Natural killer cell (primary cell): ENCODE data around the gene POLR2H. TPM values are rescaled to one million over a fixed set of nuclear protein-coding genes. Genes with fewer than 3 reads are reported as not detected.

ENCODE experiments used
- ATAC-seq, 3 donors: fragments of 150-1000 bp in 2 of 3; fragments of 200-7000 bp in 1 of 3; cut with Tn5 transposase; 1 replicate in 1 of 3; 2 replicates in 2 of 3; pipeline ENCODE4 v1.10.0; 2021; ENCODE audit warnings: mild to moderate bottlenecking in 2 of 3, moderate library complexity in 2 of 3
- DNase-seq, 2 donors: peaks; one replicate each; pipeline versions ENCODE4 v3.0.0 to v3.0.0-alpha.2; 2013 to 2021; ENCODE audit warnings: mixed read lengths in 1 of 2
- H3K27ac ChIP-seq: one replicate; pipeline ENCODE4 v1.5.1; 2013; ENCODE audit warnings: mild to moderate bottlenecking, low read length
- H3K27me3 ChIP-seq: one replicate; pipeline ENCODE4 v1.6.1; 2013; ENCODE audit warnings: low read length; ENCODE audit not compliant: control insufficient read depth, insufficient read depth
- H3K36me3 ChIP-seq: one replicate; pipeline ENCODE4 v1.6.1; 2013; ENCODE audit warnings: low read length; ENCODE audit not compliant: control insufficient read depth, insufficient read depth
- H3K4me1 ChIP-seq: one replicate; pipeline ENCODE4 v1.6.1; 2013; ENCODE audit warnings: low read length; ENCODE audit not compliant: control insufficient read depth, insufficient read depth
- H3K4me3 ChIP-seq: one replicate; pipeline ENCODE4 v1.5.1; 2013; ENCODE audit warnings: low read length
- H3K9me3 ChIP-seq: one replicate; pipeline ENCODE4 v1.6.1; 2013; ENCODE audit warnings: low read length; ENCODE audit not compliant: control insufficient read depth, insufficient read depth
- H3K27ac Mint-ChIP-seq, 2 donors: one replicate each; pipeline ENCODE4 v1.8.0; 2022; ENCODE audit warnings: mild to moderate bottlenecking in 2 of 2, mixed read lengths in 2 of 2, moderate library complexity in 1 of 2
- H3K27me3 Mint-ChIP-seq, 2 donors: one replicate each; pipeline ENCODE4 v1.8.0; 2022; ENCODE audit warnings: low read depth in 2 of 2, mixed read lengths in 2 of 2
- H3K36me3 Mint-ChIP-seq: one replicate; pipeline ENCODE4 v1.8.0; 2022; ENCODE audit warnings: mixed read lengths
- H3K4me1 Mint-ChIP-seq, 2 donors: one replicate each; pipeline ENCODE4 v1.8.0; 2022; ENCODE audit warnings: mixed read lengths in 2 of 2
- H3K4me3 Mint-ChIP-seq: one replicate; pipeline ENCODE4 v1.8.0; 2022; ENCODE audit warnings: mild to moderate bottlenecking, moderate library complexity, mixed read lengths
- H3K9me3 Mint-ChIP-seq, 2 donors: one replicate each; pipeline ENCODE4 v1.8.0; 2022; ENCODE audit warnings: mixed read lengths in 2 of 2
- WGBS: methylation state at CpG from one replicate; pipeline ENCODE4 v1.1.7; 2013; ENCODE audit warnings: missing lambda C conversion rate; ENCODE audit not compliant: insufficient coverage; 5-methylcytosine and 5-hydroxymethylcytosine counted together
- intact Hi-C: fragments of 100-400 bp; cut with micrococcal nuclease; formaldehyde crosslinking; loops from one replicate; pipeline ENCODE4 v1.14.2; 2022
- total RNA-seq, 4 donors: library from RNA; stranded (reverse); fragments of 120-200 nt in 1 of 4; gene quantifications; one replicate each; pipeline versions ENCODE4 v1.2.3 to v1.2.4, GENCODE V29; 2013 to 2022
- TF ChIP-seq, protein P1 (sequence below): fragments of 200-600 bp; IDR thresholded peaks from one replicate; pipeline ENCODE4 v1.8.0; 2022; ENCODE audit warnings: antibody characterized with exemption

The POLR2H gene
- total RNA-seq, 3 donors from 2014 or later (not counting 1 experiment from before 2014, with no cell fraction given): 33.0 to 49.8 (median 41.1) TPM

DNA sequence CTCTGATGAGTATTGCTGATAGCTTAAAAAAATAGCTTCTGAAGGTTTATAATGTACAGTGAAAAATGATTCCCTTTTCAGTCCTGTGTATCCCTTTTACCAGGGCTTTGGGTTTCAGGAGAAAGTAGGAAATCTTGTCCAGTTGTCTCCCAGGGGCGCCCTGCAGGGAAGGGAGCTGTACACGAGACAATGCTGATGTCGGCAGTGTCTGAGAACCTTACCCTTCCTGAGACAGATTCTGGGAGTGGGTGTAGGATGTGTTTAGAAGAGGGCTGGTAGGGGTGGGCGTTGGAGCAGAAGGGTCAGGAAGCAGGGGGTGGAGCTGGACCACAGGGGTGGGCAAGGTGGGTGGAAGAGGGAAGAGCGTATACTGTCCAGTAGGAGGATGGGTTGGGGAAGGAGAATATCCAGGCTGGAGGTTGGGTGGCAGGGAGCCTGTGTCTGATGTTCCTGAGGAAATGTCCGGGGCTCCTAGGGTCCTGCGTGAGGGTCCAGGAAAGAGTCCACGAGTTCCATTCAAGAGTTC, 10.8 kb downstream of the POLR2H start:
- Histone ChIP-seq H3K9me3 (no peaks in the 10 kb centered on the region), H3K4me3 (no peak overlapping the region), H3K27me3 (no peaks in the 10 kb centered on the region), H3K4me1 (no peaks in the 10 kb centered on the region), H3K27ac (no peak overlapping the region), H3K36me3 (peaks cover 14% of the 10 kb centered on the region)
- TF ChIP-seq, protein P1, sequence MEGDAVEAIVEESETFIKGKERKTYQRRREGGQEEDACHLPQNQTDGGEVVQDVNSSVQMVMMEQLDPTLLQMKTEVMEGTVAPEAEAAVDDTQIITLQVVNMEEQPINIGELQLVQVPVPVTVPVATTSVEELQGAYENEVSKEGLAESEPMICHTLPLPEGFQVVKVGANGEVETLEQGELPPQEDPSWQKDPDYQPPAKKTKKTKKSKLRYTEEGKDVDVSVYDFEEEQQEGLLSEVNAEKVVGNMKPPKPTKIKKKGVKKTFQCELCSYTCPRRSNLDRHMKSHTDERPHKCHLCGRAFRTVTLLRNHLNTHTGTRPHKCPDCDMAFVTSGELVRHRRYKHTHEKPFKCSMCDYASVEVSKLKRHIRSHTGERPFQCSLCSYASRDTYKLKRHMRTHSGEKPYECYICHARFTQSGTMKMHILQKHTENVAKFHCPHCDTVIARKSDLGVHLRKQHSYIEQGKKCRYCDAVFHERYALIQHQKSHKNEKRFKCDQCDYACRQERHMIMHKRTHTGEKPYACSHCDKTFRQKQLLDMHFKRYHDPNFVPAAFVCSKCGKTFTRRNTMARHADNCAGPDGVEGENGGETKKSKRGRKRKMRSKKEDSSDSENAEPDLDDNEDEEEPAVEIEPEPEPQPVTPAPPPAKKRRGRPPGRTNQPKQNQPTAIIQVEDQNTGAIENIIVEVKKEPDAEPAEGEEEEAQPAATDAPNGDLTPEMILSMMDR: no peak
- Mint-ChIP-seq H3K27me3 (peaks cover 26 to 27% of the 10 kb centered on the region in 2 donors), H3K36me3 (no peaks in the 10 kb centered on the region), H3K9me3 (no peaks in the 10 kb centered on the region), H3K27ac (no peak overlapping the region), H3K4me3 (no peak overlapping the region), H3K4me1 (peaks cover 0 to 5% of the 10 kb centered on the region in 2 donors)
- intact Hi-C loops: no loop called here
- no peak for DNase-seq
- no peak for ATAC-seq
- 80% methylated on average over 8 of the region's 8 CpGs for WGBS

DNA sequence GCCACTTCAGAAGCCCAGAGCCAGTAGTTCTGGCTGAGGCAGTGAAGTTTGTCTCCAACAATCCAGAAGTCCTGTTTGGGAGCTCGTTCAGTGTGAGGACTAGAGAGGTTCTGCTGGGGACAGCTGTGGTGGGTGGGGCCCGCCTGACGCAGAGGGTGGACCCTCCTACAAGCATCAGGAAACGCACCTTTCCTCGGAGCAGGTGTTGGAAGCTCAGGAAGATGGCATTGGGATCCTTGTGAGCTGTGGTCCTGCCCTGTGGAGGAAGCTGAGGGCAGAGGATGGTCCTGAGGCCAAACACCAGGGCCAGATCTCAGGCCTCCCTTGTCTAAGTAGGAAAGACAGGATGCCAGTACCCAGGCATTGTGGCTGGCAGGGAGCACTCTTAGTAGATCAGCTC, 11.4 kb downstream of the POLR2H start:
- no peaks in the 10 kb centered on the region for H3K36me3 Mint-ChIP-seq
- Histone ChIP-seq H3K36me3 (peaks cover 11% of the 10 kb centered on the region), H3K27me3 (no peaks in the 10 kb centered on the region), H3K27ac (no peak overlapping the region), H3K9me3 (no peaks in the 10 kb centered on the region), H3K4me1 (no peaks in the 10 kb centered on the region), H3K4me3 (no peak overlapping the region)
- H3K9me3 Mint-ChIP-seq: no peaks in the 10 kb centered on the region
- no peak overlapping the region for H3K27ac Mint-ChIP-seq
- H3K4me1 Mint-ChIP-seq: peaks cover 0 to 5% of the 10 kb centered on the region in 2 donors
- WGBS: 89% methylated on average over 5 of the region's 5 CpGs
- no peak overlapping the region for H3K4me3 Mint-ChIP-seq
- H3K27me3 Mint-ChIP-seq: peaks cover 32% of the 10 kb centered on the region in 2 donors
- TF ChIP-seq, protein P1: no peak
- intact Hi-C loops: no loop called here
- DNase-seq (no peak), ATAC-seq (no peak)

DNA sequence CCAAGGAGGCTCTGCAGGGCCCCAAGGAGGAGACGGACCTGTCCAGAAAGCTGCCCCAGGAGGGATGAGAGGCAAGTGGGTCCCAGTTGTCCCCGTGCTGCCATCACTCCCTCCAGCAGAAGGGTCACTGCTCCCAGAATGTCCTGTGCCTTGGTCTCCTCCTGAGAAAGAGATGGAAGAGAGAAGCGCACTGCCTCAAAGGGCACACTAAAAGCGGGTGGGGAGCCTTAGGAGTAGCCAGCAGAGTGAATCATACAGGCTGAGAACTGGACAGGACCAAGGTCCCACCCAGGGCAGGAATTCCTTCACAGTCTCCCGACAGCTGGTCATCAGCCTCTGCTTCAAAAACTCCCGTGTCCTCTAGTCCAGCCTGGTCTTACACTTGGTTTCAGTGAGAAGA, 11.9 kb downstream of the POLR2H start:
- Mint-ChIP-seq H3K27me3 (peaks cover 37% of the 10 kb centered on the region in 2 donors), H3K36me3 (no peaks in the 10 kb centered on the region), H3K4me1 (peaks cover 0 to 5% of the 10 kb centered on the region in 2 donors), H3K4me3 (no peak overlapping the region), H3K9me3 (no peaks in the 10 kb centered on the region), H3K27ac (no peak overlapping the region)
- H3K9me3 ChIP-seq: no peaks in the 10 kb centered on the region
- peaks cover 6% of the 10 kb centered on the region for H3K36me3 ChIP-seq
- H3K27me3 ChIP-seq: no peaks in the 10 kb centered on the region
- H3K4me1 ChIP-seq: no peaks in the 10 kb centered on the region
- TF ChIP-seq, protein P1: no peak
- WGBS: 87% methylated on average over 6 of the region's 6 CpGs
- H3K4me3 ChIP-seq: no peak overlapping the region
- DNase-seq (no peak), ATAC-seq (no peak)
- no peak overlapping the region for H3K27ac ChIP-seq
- intact Hi-C loops: no loop called here
